Gastrocnemius medialis (tissue), 4 donors: ENCODE data around the gene BBS9. TPM values are rescaled to one million over a fixed set of nuclear protein-coding genes. Genes with fewer than 3 reads are reported as not detected.

ENCODE experiments used
- ATAC-seq, 2 donors: fragments of 150-250 bp; one replicate each; pipeline ENCODE4 v1.9.1; 2016
- DNase-seq, 2 donors: peaks; one replicate each; pipeline ENCODE4 v3.0.0-alpha.2; 2019
- H3K27ac ChIP-seq, 4 donors: fragments of 200-600 bp; sonication (generic); 1 replicate in 1 of 4; 2 replicates in 3 of 4; pipeline ENCODE4 v1.5.1; 2016 to 2018; ENCODE audit warnings: mild to moderate bottlenecking in 2 of 4, moderate library complexity in 1 of 4
- H3K27me3 ChIP-seq, 3 donors: fragments of 200-600 bp; sonication (generic) in 2 of 3; 1 replicate in 1 of 3; 2 replicates in 2 of 3; pipeline versions ENCODE4 v1.5.1 to v1.6.0; 2016 to 2019; ENCODE audit warnings: mild to moderate bottlenecking in 1 of 3, moderate library complexity in 1 of 3
- H3K36me3 ChIP-seq, 2 donors: fragments of 200-600 bp; sonication (generic) in 1 of 2; one replicate each; pipeline ENCODE4 v1.5.1; 2017 to 2018
- H3K4me1 ChIP-seq, 2 donors: fragments of 200-600 bp; sonication (generic) in 1 of 2; one replicate each; pipeline ENCODE4 v1.5.1; 2016 to 2017; ENCODE audit warnings: mild to moderate bottlenecking in 2 of 2
- H3K4me3 ChIP-seq, 4 donors: fragments of 200-600 bp; sonication (generic) in 3 of 4; 1 replicate in 1 of 4; 2 replicates in 3 of 4; pipeline ENCODE4 v1.5.1; 2016 to 2019; ENCODE audit warnings: mild to moderate bottlenecking in 2 of 4
- H3K9me3 ChIP-seq, 3 donors: fragments of 200-600 bp; sonication (generic) in 2 of 3; 1 replicate in 1 of 3; 2 replicates in 2 of 3; pipeline ENCODE4 v1.5.1; 2016 to 2019
- CTCF ChIP-seq, 5 experiments: fragments of 450-650 bp in 3 of 5; fragments of 200-600 bp in 2 of 5; sonication (generic) in 2 of 5; IDR thresholded peaks in 4 of 5; conservative IDR thresholded peaks in 1 of 5; 1 replicate in 4 of 5; 2 replicates in 1 of 5; pipeline ENCODE4 v1.5.1; 2016 to 2019; ENCODE audit warnings: antibody characterized with exemption in 5 of 5, mild to moderate bottlenecking in 3 of 5, moderate library complexity in 3 of 5
- POLR2A ChIP-seq, 2 donors: fragments of 450-650 bp; IDR thresholded peaks; one replicate each; pipeline ENCODE4 v1.6.1; 2017; ENCODE audit warnings: antibody characterized with exemption in 2 of 2, mild to moderate bottlenecking in 2 of 2, moderate library complexity in 2 of 2
- in situ Hi-C, 4 donors: fragments of 200-750 bp; cut with MboI; loops; one replicate each; pipeline versions ENCODE4 v1.15.0 to v1.8.0; 2017; ENCODE audit warnings: low sequenced_read_pairs in 4 of 4
- intact Hi-C: fragments of 100-400 bp; cut with DNase I; formaldehyde crosslinking; loops from one replicate; pipeline ENCODE4 v1.15.1; 2023; ENCODE audit warnings: low total_unique reads
- total RNA-seq, 4 donors: library from RNA; depleted of rRNA; stranded (reverse); fragments of >200 nt; gene quantifications; one replicate each; pipeline versions ENCODE4 v1.1.0 to v1.2.3, GENCODE V29; 2016

BBS9 gene
- total RNA-seq, 4 donors from 2014 or later, result 3.5 to 6.5 (median 5.4) TPM

GRCh38 chr7:33554046-33554445 is 424.7 kb downstream of the BBS9 start:
- in situ Hi-C loops (no loop called here), intact Hi-C loops (loop anchor here (5.0 kb wide), 1 partner anchor 52 kb away; no protein-coding TSS in a partner anchor)
- Histone ChIP-seq H3K27ac (peak overlapping the region in 1 of 4 donors; percentile 14), H3K4me1 (peaks cover 40 to 52% of the 10 kb centered on the region in 2 donors), H3K36me3 (no peaks in the 10 kb centered on the region), H3K4me3 (no peak overlapping the region), H3K27me3 (no peaks in the 10 kb centered on the region), H3K9me3 (no peaks in the 10 kb centered on the region)
- DNase-seq (no peak), ATAC-seq (no peak)
- TF ChIP-seq CTCF (IDR thresholded peaks at IDR 0.05 in 4 of 5, conservative IDR thresholded peaks at IDR 0.05 in 1 of 5) (no peak), POLR2A (IDR thresholded peaks at IDR 0.05) (no peak)

GRCh38 chr7:33554576-33554975 is 425.2 kb downstream of the BBS9 start:
- no peaks in the 10 kb centered on the region for H3K27me3 ChIP-seq
- H3K27ac ChIP-seq, result peak overlapping the region in 1 of 4 donors; percentile 14
- in situ Hi-C loops (no loop called here), intact Hi-C loops (loop anchor here (5.0 kb wide), 1 partner anchor 52 kb away; no protein-coding TSS in a partner anchor)
- TF ChIP-seq POLR2A (IDR thresholded peaks at IDR 0.05), result no peak
- no peak for ATAC-seq
- DNase-seq, result no peak
- no peak overlapping the region for H3K4me3 ChIP-seq
- no peaks in the 10 kb centered on the region for H3K9me3 ChIP-seq
- H3K4me1 ChIP-seq, result peaks cover 40 to 52% of the 10 kb centered on the region in 2 donors
- no peaks in the 10 kb centered on the region for H3K36me3 ChIP-seq

- intact Hi-C loops (no loop called here), in situ Hi-C loops (no loop called here)
- H3K9me3 ChIP-seq, result no peaks in the 10 kb centered on the region
- H3K27me3 ChIP-seq, result no peaks in the 10 kb centered on the region
- no peaks in the 10 kb centered on the region for H3K36me3 ChIP-seq
- H3K4me1 ChIP-seq, result peaks cover 34 to 38% of the 10 kb centered on the region in 2 donors
- no peak for DNase-seq
- no peak for TF ChIP-seq POLR2A (IDR thresholded peaks at IDR 0.05)
- no peak for TF ChIP-seq CTCF (IDR thresholded peaks at IDR 0.05 in 4 of 5, conservative IDR thresholded peaks at IDR 0.05 in 1 of 5)
- no peak overlapping the region for H3K4me3 ChIP-seq
- H3K27ac ChIP-seq, result peak overlapping the region in 2 of 4 donors; percentile 18 to 34
- peak in 1 of 2 donors; percentile 45 for ATAC-seq
These were observed 427.1 kb downstream of the BBS9 start for GRCh38 chr7:33556472-33556871.

GRCh38 chr7:33558549-33559323 is 429.4 kb downstream of the BBS9 start:
- in situ Hi-C loops, result no loop called here

More at GRCh38 chr7:33558549-33559323, 429.4 kb downstream of the BBS9 start:
- no peak for TF ChIP-seq CTCF (IDR thresholded peaks at IDR 0.05 in 4 of 5, conservative IDR thresholded peaks at IDR 0.05 in 1 of 5)
- TF ChIP-seq POLR2A (IDR thresholded peaks at IDR 0.05), result no peak
- H3K4me3 ChIP-seq, result no peak overlapping the region
- ATAC-seq, result no peak
- peaks cover 32% of the 10 kb centered on the region in 2 donors for H3K4me1 ChIP-seq
- no peaks in the 10 kb centered on the region for H3K27me3 ChIP-seq
- intact Hi-C loops, result no loop called here
- H3K36me3 ChIP-seq, result no peaks in the 10 kb centered on the region
- no peaks in the 10 kb centered on the region for H3K9me3 ChIP-seq
- DNase-seq, result no peak
- no peak overlapping the region for H3K27ac ChIP-seq
